Eye (tissue), 1 donor: ENCODE data around the gene OR1E2.
"Not testable (repeated sequence)": the region's sequence is repeated elsewhere in the genome, so short reads cannot be mapped to it uniquely, and the experiment has no call there.

Experiments used
- DNase-seq: peaks from one replicate; pipeline ENCODE4 v3.0.0-alpha.2; 2015

The OR1E2 gene

GRCh38 chr17:3433741-3434140 is at the start of gene OR1E2:
Gene OR1E2 (minus strand): TSS chr17:3433841. CDS start chr17:3433841, 0 bp downstream.
- DNase-seq = no peak

GRCh38 chr17:3482852-3483251 is 49.2 kb upstream of the OR1E2 start:
- peak; percentile 30 for DNase-seq

GRCh38 chr17:3479988-3480387 is 46.3 kb upstream of the OR1E2 start:
- DNase-seq = no peak

- no peak for DNase-seq
Measured at GRCh38 chr17:3475812-3476610, 42.4 kb upstream of the OR1E2 start, which contains the start of gene ASPA. Gene ASPA (plus strand): TSS chr17:3475997. CDS start chr17:3476160, 163 bp downstream.

GRCh38 chr17:3475251-3475685 is 41.6 kb upstream of the OR1E2 start:
- DNase-seq = no peak

GRCh38 chr17:3474212-3474611 is 40.6 kb upstream of the OR1E2 start:
- peak; percentile 20 for DNase-seq

- DNase-seq = no peak
Measured at GRCh38 chr17:3472137-3472536, 38.5 kb upstream of the OR1E2 start.

GRCh38 chr17:3471599-3471998 is 38.0 kb upstream of the OR1E2 start, which contains the start of gene SPATA22:
Gene SPATA22 (minus strand): TSS chr17:3471819. CDS start chr17:3469325, 2,494 bp downstream.
- no peak for DNase-seq

- DNase-seq = no peak
Measured at GRCh38 chr17:3469529-3469928, 35.9 kb upstream of the OR1E2 start.

GRCh38 chr17:3466355-3466754 is 32.7 kb upstream of the OR1E2 start:
- not testable (repeated sequence) for DNase-seq

- no peak for DNase-seq
Measured at GRCh38 chr17:3448059-3448665, 14.5 kb upstream of the OR1E2 start.

- no peak for DNase-seq
Measured at GRCh38 chr17:3447625-3448024, 14.0 kb upstream of the OR1E2 start.

GRCh38 chr17:3440451-3440850 is 6.8 kb upstream of the OR1E2 start:
- DNase-seq = no peak

GRCh38 chr17:3438368-3438767 is 4.7 kb upstream of the OR1E2 start:
- DNase-seq = no peak

GRCh38 chr17:3433215-3433614 is 426 bp downstream of the OR1E2 start:
- DNase-seq = peak; percentile 4

- no peak for DNase-seq
Measured at GRCh38 chr17:3418222-3418621, 15.4 kb downstream of the OR1E2 start.

- no peak for DNase-seq
Measured at GRCh38 chr17:3415610-3416009, 18.0 kb downstream of the OR1E2 start.

GRCh38 chr17:3412216-3412615 is 21.4 kb downstream of the OR1E2 start:
- DNase-seq = not testable (repeated sequence)

GRCh38 chr17:3411070-3411469 is 22.6 kb downstream of the OR1E2 start, which contains the start of gene OR3A3:
Gene OR3A3 (plus strand): TSS chr17:3411370.
- DNase-seq = no peak

GRCh38 chr17:3403856-3404255 is 29.8 kb downstream of the OR1E2 start:
- not testable (repeated sequence) for DNase-seq

GRCh38 chr17:3401786-3402185 is 31.9 kb downstream of the OR1E2 start:
- no peak for DNase-seq

- DNase-seq = no peak
Measured at GRCh38 chr17:3400055-3400454, 33.6 kb downstream of the OR1E2 start.

GRCh38 chr17:3398310-3398709 is 35.3 kb downstream of the OR1E2 start, which contains the start of gene OR1E1:
Gene OR1E1 (minus strand): TSS chr17:3398410. CDS start chr17:3398410, 0 bp downstream.
- DNase-seq = no peak

- DNase-seq = peak; percentile 1
Measured at GRCh38 chr17:3397801-3398200, 35.8 kb downstream of the OR1E2 start.
